Hematopoietic multipotent progenitor cell (in vitro differentiated cells): ENCODE results near the gene PTK6. TPM values are rescaled to one million over a fixed set of nuclear protein-coding genes. Genes with fewer than 3 reads are reported as not detected.

Experiments
- DNase-seq, 3 donors: peaks; one replicate each; pipeline ENCODE4 v3.0.0-alpha.2; 2011 to 2015; ENCODE audit warnings: low read depth in 2 of 3, low spot score in 2 of 3
- total RNA-seq: library from RNA; depleted of rRNA; stranded (reverse); fragments of >200 nt; gene quantifications from one replicate; pipeline ENCODE4 v1.2.3, GENCODE V29; 2012

The PTK6 gene
- total RNA-seq, 1 donor = under 0.01 TPM

GRCh38 chr20:63545814-63546213, 8.6 kb upstream of the PTK6 start:
- DNase-seq = no peak

DNA sequence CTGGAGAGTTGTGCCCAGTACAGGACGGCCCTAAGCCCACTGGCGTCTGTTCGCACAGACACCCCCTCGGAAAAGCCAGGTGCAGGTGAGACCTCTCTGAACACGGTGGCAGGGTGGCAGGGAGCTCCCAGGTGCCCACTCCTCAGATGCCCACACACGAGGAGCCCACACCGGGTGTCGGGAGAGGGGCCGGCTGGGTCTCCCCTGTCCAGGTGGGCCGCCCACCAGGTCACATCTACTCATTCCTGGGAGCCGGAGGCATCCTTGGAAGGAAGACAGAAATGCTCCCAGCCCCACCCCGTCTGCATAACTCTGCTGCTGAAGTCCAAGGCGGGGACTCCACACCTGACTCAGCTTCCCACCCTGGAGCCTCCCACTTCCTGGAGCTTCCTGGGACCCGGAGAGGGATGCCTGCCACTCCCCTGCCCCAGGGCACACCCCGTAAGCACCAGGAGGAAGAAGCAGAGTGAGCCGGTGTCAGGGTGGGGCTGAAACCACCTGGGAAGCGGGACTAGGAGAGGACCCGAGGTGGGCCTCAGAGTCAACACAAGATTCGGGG, 7.9 kb upstream of the PTK6 start:
- DNase-seq = no peak

GRCh38 chr20:63544241-63544957, 7.2 kb upstream of the PTK6 start:
- no peak for DNase-seq

DNA sequence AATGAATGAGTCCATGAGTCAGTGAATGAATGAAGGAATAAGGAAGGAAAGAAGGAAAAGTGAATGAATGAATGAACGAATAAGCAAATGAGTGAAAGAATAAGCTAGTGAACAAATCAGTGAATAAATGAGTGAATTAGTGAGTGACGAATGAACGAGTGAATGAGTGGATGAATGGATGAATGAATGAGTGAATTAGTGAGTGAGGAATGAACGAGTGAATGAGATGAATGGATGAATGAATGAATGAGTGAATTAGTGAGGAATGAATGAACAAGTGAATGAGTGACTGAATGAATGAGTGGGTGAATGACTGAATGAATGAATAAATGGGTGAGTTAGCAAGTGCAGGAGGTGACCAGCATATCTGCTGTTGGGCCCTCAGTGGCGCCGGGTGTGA, 6.6 kb upstream of the PTK6 start:
- no peak for DNase-seq

DNA sequence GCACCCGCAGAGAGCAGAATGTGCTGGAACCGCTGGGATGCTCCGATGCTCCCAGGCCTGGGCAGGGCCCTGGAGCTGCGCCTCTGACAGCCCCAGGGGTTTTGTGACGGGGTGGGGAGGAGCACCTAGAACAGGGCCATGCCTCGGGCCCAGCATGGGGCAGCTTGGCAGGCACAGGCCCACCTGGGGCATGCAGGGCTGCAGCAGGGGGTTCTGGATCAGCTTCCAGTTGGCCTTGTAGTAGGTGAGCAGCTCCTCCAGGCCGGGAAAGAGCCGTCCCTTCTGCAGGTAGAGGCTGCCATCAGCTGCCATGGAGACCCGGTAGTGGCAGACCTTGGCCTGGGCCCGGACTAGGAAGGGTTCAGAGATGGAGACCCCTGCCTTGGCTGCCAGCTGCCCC, 6.0 kb upstream of the PTK6 start:
- DNase-seq = no peak

- no peak for DNase-seq
Measured at GRCh38 chr20:63542696-63543095, 5.5 kb upstream of the PTK6 start.

DNA sequence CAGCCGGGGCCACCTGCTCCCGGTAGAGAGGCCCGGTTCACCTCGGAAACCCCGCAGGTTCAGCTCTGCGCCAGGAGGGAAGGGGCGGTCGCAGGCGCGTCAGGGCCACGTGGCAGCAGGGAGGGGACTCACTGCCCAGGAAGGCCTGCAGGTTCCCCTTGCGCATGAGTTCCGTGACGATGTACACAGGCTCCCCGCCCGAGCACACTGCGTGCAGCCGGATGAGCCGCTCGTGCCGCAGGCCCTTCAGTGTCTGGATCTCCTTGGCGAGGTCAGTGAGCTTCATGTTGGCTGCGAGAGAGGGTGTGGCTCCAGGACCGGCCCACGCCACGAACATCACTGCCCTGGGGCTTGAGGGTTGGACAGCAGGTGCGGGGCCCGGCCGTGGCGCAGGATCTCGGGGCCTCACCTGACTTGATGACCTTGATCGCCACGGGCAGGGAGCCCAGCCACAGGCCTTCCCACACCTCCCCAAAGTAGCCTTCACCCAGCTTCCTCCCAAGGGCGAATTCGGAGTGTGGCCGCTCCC, 4.9 kb upstream of the PTK6 start:
- DNase-seq = no peak

DNA sequence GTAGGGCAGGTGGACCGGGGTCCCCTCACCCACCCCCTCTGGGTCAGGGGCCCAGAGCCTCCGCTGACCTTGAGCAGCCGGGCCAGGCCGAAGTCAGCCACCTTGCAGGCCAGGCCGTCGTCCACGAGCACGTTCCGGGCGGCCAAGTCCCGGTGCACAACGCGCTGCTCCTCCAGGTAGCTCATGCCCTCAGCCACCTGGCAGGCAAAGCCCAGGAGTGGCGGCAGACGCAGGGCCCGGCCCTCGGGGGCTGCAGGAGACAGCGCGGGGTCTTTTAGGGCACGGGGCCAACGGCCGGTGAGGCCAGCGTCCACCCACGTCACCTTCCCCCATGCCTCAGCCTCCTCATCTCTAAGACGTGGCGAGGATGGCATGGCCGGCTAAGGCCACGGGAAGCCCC, 4.2 kb upstream of the PTK6 start:
- no peak for DNase-seq

GRCh38 chr20:63540417-63541186, 3.4 kb upstream of the PTK6 start:
- peak in 1 of 3 donors; percentile 26 for DNase-seq

- no peak for DNase-seq
Measured at GRCh38 chr20:63539441-63540370, 2.5 kb upstream of the PTK6 start.

DNA sequence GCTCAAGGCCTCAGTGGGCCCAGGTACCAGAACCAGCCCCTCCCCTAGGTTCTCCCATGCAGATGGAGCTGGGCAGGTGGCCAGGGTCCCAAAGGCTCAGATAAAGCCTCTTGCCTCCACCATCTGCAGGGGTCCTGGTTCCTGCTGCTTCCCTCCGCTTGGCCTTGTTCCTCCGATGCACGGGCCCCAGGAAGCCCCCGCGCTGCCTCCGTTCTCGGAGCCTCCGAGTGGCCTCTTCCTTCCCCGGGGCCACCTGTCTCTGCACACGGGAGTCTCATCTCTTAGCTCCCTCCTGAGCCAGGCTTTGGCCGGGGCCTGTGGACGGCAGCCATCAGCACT, 1.9 kb upstream of the PTK6 start:
- DNase-seq = no peak

- DNase-seq = peak; percentile 37 to 57 (median 51)
Measured at GRCh38 chr20:63538204-63539091, 1.3 kb upstream of the PTK6 start.

DNA sequence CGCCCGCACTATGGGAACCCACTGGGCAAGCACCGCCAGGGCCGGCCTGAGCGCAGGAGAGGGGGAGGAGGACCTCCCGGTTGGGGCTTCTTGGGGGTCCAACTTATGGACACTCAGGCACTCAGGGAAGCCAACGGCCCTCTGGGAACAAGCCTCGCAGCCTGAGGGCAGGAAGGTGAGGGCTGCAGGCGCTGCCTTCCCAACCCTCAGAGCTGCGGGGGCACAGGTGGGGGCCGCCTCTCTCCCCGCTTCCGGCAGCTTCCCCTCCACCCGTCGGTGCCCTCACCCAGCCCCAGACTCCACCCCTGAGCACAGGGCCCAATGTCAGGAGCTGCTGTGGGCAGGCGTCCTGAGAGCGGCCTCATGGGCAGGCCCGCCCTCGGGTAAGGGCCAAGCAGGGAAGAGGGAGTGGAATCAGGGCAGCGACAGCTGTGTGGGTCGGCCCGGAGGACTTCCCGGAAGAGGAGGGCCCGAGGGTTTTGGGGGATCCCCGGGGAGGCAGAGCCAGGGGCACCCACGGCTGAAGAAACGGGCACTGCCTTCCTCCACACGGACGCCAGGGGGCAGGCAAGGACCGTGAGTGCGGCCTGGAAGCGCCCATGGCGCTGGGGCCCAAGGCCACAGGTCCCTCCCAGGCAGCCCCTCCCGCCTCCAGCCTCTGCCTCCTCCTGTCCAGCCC, 488 bp upstream of the PTK6 start:
- peak; percentile 92 to 95 (median 95) for DNase-seq

DNA sequence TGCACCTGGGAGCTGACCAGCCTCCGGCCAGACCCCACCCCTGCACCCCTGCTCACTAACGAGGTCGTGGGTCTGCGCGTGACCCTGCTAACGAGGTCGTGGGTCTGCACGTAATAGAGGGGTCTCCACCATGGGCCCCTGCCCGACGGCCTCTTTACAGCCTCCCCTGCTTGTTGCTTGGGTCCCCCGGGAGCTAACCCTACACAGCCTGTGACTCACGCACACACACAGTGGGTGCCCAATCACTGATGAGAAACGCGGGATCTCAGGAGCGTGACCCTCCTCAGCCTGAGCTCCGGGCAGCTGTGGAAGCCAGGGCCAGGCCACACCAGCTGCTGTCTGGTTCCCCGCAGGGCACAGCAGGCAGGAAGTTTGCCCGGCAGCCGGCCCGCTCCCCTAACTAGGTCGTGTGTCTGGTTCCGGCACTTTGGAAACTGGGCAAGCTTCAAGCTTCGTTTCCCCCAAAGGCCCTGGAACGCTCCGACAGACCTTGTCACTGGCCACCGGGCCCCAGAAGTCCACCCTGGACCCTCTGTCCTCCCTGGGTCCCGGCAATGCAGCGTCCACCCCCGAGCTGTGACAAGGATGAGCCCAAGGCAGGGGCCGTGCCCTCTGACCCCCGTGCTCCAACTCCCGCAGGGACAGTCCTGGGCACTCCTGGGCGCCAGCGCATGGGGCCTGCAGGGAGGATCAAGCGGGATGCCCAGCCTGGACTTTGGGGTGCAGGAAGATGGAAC, 767 bp downstream of the PTK6 start:
- DNase-seq = no peak

GRCh38 chr20:63534831-63535651, 2.1 kb downstream of the PTK6 start:
- no peak for DNase-seq

- DNase-seq = no peak
Measured at GRCh38 chr20:63534427-63534830, 2.7 kb downstream of the PTK6 start.

- DNase-seq = no peak
Measured at GRCh38 chr20:63533871-63534393, 3.2 kb downstream of the PTK6 start.
